ENCODE results near the gene SLC30A2. TPM values are rescaled to one million over a fixed set of nuclear protein-coding genes. Genes with fewer than 3 reads are reported as not detected.
A peak's percentile ranks its signal among the peaks of the same experiment; 100 is the strongest.

Gene SLC30A2
- total and polyA plus RNA-seq, 4 donors = 0.02 to 0.51 (median 0.24) TPM

GRCh38 chr1:26035203-26035958, 10.5 kb downstream of the SLC30A2 start:
- Histone ChIP-seq H3K36me3 (ENCODE audit: control insufficient read depth in 4 of 4, insufficient read depth in 4 of 4, low read length in 4 of 4) (no peaks in the 10 kb centered on the region), H3K9me3 (ENCODE audit: control insufficient read depth in 4 of 4, insufficient read depth in 3 of 4, low read length in 3 of 4) (no peaks in the 10 kb centered on the region), H3K4me3 (peak overlapping the region; percentile 57), H3K27ac (ENCODE audit: low read depth in 1 of 2, low read length in 1 of 2) (peak overlapping the region; percentile 62 to 91), H3K27me3 (ENCODE audit: control insufficient read depth in 3 of 3, insufficient read depth in 3 of 3, low read length in 2 of 3) (no peaks in the 10 kb centered on the region), H3K9ac (ENCODE audit: insufficient read depth in 1 of 2, low read length in 2 of 2) (peak overlapping the region in 1 of 2 donors; percentile 71), H3K4me1 (ENCODE audit: control insufficient read depth in 5 of 5, insufficient read depth in 5 of 5, low read length in 5 of 5) (peaks cover 0 to 12% (median 0%) of the 10 kb centered on the region in 5 donors)
- TF ChIP-seq, protein P1, sequence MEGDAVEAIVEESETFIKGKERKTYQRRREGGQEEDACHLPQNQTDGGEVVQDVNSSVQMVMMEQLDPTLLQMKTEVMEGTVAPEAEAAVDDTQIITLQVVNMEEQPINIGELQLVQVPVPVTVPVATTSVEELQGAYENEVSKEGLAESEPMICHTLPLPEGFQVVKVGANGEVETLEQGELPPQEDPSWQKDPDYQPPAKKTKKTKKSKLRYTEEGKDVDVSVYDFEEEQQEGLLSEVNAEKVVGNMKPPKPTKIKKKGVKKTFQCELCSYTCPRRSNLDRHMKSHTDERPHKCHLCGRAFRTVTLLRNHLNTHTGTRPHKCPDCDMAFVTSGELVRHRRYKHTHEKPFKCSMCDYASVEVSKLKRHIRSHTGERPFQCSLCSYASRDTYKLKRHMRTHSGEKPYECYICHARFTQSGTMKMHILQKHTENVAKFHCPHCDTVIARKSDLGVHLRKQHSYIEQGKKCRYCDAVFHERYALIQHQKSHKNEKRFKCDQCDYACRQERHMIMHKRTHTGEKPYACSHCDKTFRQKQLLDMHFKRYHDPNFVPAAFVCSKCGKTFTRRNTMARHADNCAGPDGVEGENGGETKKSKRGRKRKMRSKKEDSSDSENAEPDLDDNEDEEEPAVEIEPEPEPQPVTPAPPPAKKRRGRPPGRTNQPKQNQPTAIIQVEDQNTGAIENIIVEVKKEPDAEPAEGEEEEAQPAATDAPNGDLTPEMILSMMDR (IDR thresholded peaks at IDR 0.05; ENCODE audit: control extremely low read depth, extremely low read depth) = no peak
- DNase-seq (peak; percentile 94 to 95 (median 95)), ATAC-seq (ENCODE audit: insufficient read depth, low FRiP score) (peak; percentile 94)
- WGBS, 2 donors = 1% methylated on average over 44 to 60 of the region's 60 CpGs

DNA sequence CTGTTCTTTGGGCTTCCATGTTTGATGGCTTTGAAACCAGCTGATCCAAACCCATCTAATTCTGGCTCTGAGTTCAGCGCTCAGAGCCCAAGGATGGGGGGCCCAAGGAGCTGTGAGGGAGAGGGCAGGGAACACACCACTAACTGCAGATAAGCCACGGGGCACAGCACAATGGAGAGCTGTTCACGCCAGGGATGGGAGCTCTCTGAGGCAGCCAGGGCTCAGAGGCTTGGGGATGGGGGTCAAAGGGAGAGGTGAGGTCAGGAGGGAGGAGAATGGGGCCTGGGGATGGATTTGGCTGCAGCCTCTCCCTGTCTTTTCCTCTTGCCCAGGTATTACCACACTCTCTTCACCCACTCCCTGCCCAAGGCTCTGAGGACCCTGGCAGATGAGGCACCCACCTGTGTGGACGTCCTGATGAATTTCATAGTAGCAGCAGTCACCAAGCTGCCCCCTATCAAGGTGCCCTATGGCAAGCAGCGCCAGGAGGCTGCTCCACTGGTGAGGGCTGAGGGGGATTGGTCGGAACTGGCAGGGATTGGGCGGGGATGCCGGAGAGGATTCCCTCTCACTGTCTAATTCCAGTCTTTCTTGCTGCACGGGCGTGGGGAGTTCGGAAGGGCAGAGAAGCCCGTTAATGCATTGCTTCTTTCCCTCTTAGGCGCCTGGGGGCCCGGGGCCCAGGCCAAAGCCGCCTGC, 11.3 kb downstream of the SLC30A2 start:
- TF ChIP-seq, protein P1 (IDR thresholded peaks at IDR 0.05; ENCODE audit: control extremely low read depth, extremely low read depth) = no peak
- Histone ChIP-seq H3K9me3 (ENCODE audit: control insufficient read depth in 4 of 4, insufficient read depth in 3 of 4, low read length in 3 of 4) (no peaks in the 10 kb centered on the region), H3K9ac (ENCODE audit: insufficient read depth in 1 of 2, low read length in 2 of 2) (no peak overlapping the region), H3K4me3 (peak overlapping the region; percentile 8), H3K36me3 (ENCODE audit: control insufficient read depth in 4 of 4, insufficient read depth in 4 of 4, low read length in 4 of 4) (no peaks in the 10 kb centered on the region), H3K27ac (ENCODE audit: low read depth in 1 of 2, low read length in 1 of 2) (peak overlapping the region in 1 of 2 donors; percentile 91), H3K4me1 (ENCODE audit: control insufficient read depth in 5 of 5, insufficient read depth in 5 of 5, low read length in 5 of 5) (peaks cover 0 to 12% (median 0%) of the 10 kb centered on the region in 5 donors), H3K27me3 (ENCODE audit: control insufficient read depth in 3 of 3, insufficient read depth in 3 of 3, low read length in 2 of 3) (no peaks in the 10 kb centered on the region)
- DNase-seq = no peak
- 17 to 19% methylated on average over 15 of the region's 15 CpGs for WGBS, 2 donors
- ATAC-seq (ENCODE audit: insufficient read depth, low FRiP score) = no peak

DNA sequence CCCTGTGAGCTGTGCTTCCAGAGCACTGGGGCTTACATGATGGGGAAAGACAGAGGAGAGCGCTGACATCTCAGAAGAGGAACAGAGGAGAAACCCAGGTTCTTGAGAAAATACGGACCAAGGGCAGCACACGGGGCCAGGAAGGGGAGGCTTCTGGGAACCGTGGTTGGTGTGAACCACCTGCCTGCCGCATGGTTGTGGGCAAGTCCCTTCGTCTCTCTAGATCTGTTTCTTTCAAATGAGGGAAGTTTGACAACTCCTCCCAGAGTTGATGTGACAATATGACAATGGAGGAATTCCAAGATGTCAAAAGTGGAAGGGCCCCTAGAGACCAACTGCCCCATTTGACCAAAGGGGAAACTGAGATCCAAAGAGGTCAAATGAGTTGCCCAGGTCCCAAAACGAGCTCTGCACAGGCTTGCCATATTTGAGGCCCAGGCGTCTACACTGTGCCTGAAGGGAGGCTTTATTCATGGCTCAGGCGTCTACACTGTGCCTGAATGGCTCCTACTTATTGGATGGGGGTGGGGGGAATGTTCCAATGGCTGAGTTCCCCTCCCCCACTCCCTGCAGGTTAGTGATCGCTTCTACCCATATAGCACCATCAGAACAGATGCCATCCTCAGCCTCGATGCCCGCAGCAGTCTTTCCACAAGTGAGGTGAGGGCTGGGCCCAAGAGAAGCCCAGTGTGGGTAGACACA, 13.1 kb downstream of the SLC30A2 start:
- H3K27ac ChIP-seq (ENCODE audit: low read depth in 1 of 2, low read length in 1 of 2) = no peak overlapping the region
- DNase-seq (no peak), ATAC-seq (ENCODE audit: insufficient read depth, low FRiP score) (no peak)
- H3K4me3 ChIP-seq = no peak overlapping the region
- H3K36me3 ChIP-seq (ENCODE audit: control insufficient read depth in 4 of 4, insufficient read depth in 4 of 4, low read length in 4 of 4) = no peaks in the 10 kb centered on the region
- TF ChIP-seq, protein P1 (IDR thresholded peaks at IDR 0.05; ENCODE audit: control extremely low read depth, extremely low read depth) = no peak
- peaks cover 0 to 12% (median 0%) of the 10 kb centered on the region in 5 donors for H3K4me1 ChIP-seq (ENCODE audit: control insufficient read depth in 5 of 5, insufficient read depth in 5 of 5, low read length in 5 of 5)
- 78 to 81% methylated on average over 12 of the region's 12 CpGs for WGBS, 2 donors
- no peaks in the 10 kb centered on the region for H3K27me3 ChIP-seq (ENCODE audit: control insufficient read depth in 3 of 3, insufficient read depth in 3 of 3, low read length in 2 of 3)
- no peak overlapping the region for H3K9ac ChIP-seq (ENCODE audit: insufficient read depth in 1 of 2, low read length in 2 of 2)
- H3K9me3 ChIP-seq (ENCODE audit: control insufficient read depth in 4 of 4, insufficient read depth in 3 of 4, low read length in 3 of 4) = no peaks in the 10 kb centered on the region

All from lung (tissue), 12 donors.